ENCODE results near the gene REEP5. TPM values are rescaled to one million over a fixed set of nuclear protein-coding genes. Genes with fewer than 3 reads are reported as not detected.

REEP5 gene
- total RNA-seq, 1 experiment from 2014 or later: 46.2 TPM

DNA sequence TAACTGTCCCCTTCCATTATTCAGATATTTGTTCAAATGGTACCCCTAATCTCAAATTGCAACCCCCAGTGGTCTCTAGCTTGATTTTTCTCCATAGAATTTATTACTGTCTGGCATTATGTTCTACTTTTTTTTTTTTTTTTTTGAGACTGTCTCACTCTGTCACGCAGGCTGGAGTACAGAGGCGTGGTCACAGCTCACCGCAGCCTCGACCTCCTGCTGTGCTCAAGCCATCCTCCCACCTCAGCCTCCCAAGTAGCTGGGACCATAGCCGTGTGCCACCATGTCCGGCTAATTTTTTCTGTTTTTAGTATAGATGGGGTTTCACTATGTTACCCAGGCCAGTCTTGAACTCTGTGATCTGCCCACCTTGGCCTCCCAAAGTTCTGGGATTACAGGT, 2.0 kb upstream of the REEP5 start:
- no peaks in the 10 kb centered on the region for H3K79me1 ChIP-seq (ENCODE audit: insufficient read depth, low read depth, low read length, poor library complexity, severe bottlenecking)
- no peaks in the 10 kb centered on the region for H3K27me3 ChIP-seq (ENCODE audit: insufficient read depth, low read length)
- H2AK5ac ChIP-seq (ENCODE audit: insufficient read length, low read length): no peak overlapping the region
- H2BK120ac ChIP-seq (ENCODE audit: low read depth, low read length, poor library complexity, severe bottlenecking): no peak overlapping the region
- H4K5ac ChIP-seq (ENCODE audit: insufficient read length, low read depth, low read length): no peak overlapping the region
- no peak overlapping the region for H2BK20ac ChIP-seq (ENCODE audit: low read depth, low read length, poor library complexity, severe bottlenecking)
- no peak overlapping the region for H3K23ac ChIP-seq (ENCODE audit: insufficient read length, low read depth, low read length)
- no peak overlapping the region for H4K91ac ChIP-seq (ENCODE audit: insufficient read length, low read depth, low read length)
- no peaks in the 10 kb centered on the region for H4K20me1 ChIP-seq (ENCODE audit: control insufficient read depth, insufficient read depth, insufficient read length)
- Mint-ChIP-seq H3K4me3 (no peak overlapping the region), H3K4me1 (peaks cover 12 to 20% of the 10 kb centered on the region in 2 experiments), H3K9me3 (no peaks in the 10 kb centered on the region; a peak in 1 of 5 replicates), H3K36me3 (ENCODE audit: insufficient read depth in 1 of 3, low read depth in 3 of 3) (peaks cover 5 to 10% (median 10%) of the 10 kb centered on the region in 3 experiments; a peak in 5 of 7 replicates), H3K27me3 (ENCODE audit: low read depth) (peaks cover 14% of the 10 kb centered on the region), H3K27ac (0 out of 7 replicates have a peak overlapping the region, but pooled peaks of 1 of the 3 experiments have one; percentile 55)
- H3K4me2 ChIP-seq (ENCODE audit: insufficient read depth, insufficient read length, low read length): no peak overlapping the region
- H3K27ac ChIP-seq (ENCODE audit: insufficient read length, low read depth, low read length): no peak overlapping the region
- TF ChIP-seq, protein P1, sequence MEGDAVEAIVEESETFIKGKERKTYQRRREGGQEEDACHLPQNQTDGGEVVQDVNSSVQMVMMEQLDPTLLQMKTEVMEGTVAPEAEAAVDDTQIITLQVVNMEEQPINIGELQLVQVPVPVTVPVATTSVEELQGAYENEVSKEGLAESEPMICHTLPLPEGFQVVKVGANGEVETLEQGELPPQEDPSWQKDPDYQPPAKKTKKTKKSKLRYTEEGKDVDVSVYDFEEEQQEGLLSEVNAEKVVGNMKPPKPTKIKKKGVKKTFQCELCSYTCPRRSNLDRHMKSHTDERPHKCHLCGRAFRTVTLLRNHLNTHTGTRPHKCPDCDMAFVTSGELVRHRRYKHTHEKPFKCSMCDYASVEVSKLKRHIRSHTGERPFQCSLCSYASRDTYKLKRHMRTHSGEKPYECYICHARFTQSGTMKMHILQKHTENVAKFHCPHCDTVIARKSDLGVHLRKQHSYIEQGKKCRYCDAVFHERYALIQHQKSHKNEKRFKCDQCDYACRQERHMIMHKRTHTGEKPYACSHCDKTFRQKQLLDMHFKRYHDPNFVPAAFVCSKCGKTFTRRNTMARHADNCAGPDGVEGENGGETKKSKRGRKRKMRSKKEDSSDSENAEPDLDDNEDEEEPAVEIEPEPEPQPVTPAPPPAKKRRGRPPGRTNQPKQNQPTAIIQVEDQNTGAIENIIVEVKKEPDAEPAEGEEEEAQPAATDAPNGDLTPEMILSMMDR (conservative IDR thresholded peaks at IDR 0.05): no peak
- no peaks in the 10 kb centered on the region for H3K9me3 ChIP-seq (ENCODE audit: control insufficient read depth, low read depth, low read length)
- no peak overlapping the region for H4K8ac ChIP-seq (replicated peaks; ENCODE audit: insufficient read length, low read depth, low read length)
- no peaks in the 10 kb centered on the region for H3K79me2 ChIP-seq (ENCODE audit: insufficient read depth, low read length)
- H3K23me2 ChIP-seq (ENCODE audit: insufficient read length, low read depth, low read length, poor library complexity, severe bottlenecking): peaks cover 5% of the 10 kb centered on the region
- no peak overlapping the region for H3K4ac ChIP-seq (ENCODE audit: low read depth, low read length)
- H3T11ph ChIP-seq (ENCODE audit: low read length): no peak overlapping the region
- no peak overlapping the region for H3K56ac ChIP-seq (ENCODE audit: insufficient read length, low read depth, low read length)
- H2AFZ ChIP-seq (ENCODE audit: low read length): no peak overlapping the region
- no peak overlapping the region for H2BK12ac ChIP-seq (ENCODE audit: insufficient read length, low read depth, low read length)
- no peak overlapping the region for H3K14ac ChIP-seq (ENCODE audit: insufficient read depth, low read length)
- H2BK5ac ChIP-seq (ENCODE audit: insufficient read length, low read length): no peak overlapping the region
- no peak for DNase-seq
- no peak overlapping the region for H2BK15ac ChIP-seq (ENCODE audit: low read depth, low read length)
- H3K9ac ChIP-seq (ENCODE audit: extremely low read depth, insufficient read length, low read length): no peak overlapping the region
- WGBS (ENCODE audit: extremely low coverage, insufficient read length, low lambda C conversion rate): no CpG with 5 or more reads among the region's 6 CpGs
- no peak overlapping the region for H3K18ac ChIP-seq (ENCODE audit: insufficient read length, low read depth, low read length)
- H3K4me1 ChIP-seq (ENCODE audit: insufficient read depth, low read length): no peaks in the 10 kb centered on the region
